Esophagus muscularis mucosa (tissue), 3 donors: ENCODE results near the gene TRAF3.

Experiments used
- POLR2A ChIP-seq: fragments of 450-650 bp; IDR thresholded peaks from one replicate; pipeline ENCODE4 v1.6.1; 2017; ENCODE audit warnings: antibody characterized with exemption, moderate library complexity, mild to moderate bottlenecking, low read depth
- POLR2AphosphoS5 ChIP-seq, 2 donors: sonication (generic); formaldehyde crosslinking; IDR thresholded peaks; one replicate each; pipeline ENCODE4 v1.6.1; 2017; ENCODE audit warnings: antibody characterized with exemption in 2 of 2
- TF ChIP-seq, protein P1 (sequence below), 3 experiments: fragments of 200-600 bp in 2 of 3; fragments of 450-650 bp in 1 of 3; sonication (generic) in 2 of 3; IDR thresholded peaks; one replicate each; pipeline ENCODE4 v1.5.1; 2017 to 2019; ENCODE audit warnings: antibody characterized with exemption in 3 of 3, mild to moderate bottlenecking in 2 of 3, moderate library complexity in 1 of 3

DNA sequence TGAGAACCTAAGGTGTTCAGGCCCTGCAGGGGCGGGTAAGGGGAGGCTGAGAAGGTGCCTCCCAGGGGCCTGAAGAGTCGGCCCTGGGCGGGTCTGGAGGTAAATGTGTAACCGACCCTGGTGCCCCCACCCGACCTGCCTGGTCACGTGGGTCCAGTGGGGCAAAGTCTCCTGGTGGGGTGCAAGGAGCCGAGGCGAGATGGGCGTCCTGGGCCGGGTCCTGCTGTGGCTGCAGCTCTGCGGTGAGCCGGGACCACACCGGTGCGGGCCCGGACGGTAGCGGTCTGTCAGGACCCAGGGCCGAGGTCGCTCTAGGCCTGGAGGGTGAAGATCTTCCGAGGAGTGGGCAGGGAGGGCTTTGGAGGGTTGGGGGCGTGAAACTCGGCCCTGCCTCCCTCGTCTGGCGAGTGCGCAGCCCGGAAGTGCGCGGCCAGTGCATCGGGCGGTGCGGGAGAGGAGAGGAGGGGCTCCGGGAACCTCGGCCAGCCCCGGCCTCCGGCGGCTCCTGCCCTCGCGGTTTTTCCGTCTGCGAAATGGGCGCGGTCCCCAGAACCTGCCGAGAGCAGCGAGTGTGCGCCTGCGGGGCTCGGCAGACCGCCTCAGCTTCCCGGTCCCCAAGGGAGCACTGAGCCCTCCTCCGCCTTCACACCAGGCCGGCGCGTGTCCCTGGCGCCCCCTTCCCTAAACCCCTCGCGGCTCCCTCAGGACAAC, 145.4 kb downstream of the TRAF3 start, which contains the start of gene AMN:
- TF ChIP-seq, protein P1, sequence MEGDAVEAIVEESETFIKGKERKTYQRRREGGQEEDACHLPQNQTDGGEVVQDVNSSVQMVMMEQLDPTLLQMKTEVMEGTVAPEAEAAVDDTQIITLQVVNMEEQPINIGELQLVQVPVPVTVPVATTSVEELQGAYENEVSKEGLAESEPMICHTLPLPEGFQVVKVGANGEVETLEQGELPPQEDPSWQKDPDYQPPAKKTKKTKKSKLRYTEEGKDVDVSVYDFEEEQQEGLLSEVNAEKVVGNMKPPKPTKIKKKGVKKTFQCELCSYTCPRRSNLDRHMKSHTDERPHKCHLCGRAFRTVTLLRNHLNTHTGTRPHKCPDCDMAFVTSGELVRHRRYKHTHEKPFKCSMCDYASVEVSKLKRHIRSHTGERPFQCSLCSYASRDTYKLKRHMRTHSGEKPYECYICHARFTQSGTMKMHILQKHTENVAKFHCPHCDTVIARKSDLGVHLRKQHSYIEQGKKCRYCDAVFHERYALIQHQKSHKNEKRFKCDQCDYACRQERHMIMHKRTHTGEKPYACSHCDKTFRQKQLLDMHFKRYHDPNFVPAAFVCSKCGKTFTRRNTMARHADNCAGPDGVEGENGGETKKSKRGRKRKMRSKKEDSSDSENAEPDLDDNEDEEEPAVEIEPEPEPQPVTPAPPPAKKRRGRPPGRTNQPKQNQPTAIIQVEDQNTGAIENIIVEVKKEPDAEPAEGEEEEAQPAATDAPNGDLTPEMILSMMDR (IDR thresholded peaks at IDR 0.05), result no peak
- no peak for TF ChIP-seq POLR2A
- no peak for TF ChIP-seq POLR2AphosphoS5 (IDR thresholded peaks at IDR 0.05)
